Stimulated activated CD8-positive, alpha-beta memory T cell treated with anti-CD3 and anti-CD28 coated beads, Interleukin-4, amount 100 ng/mL, for 24 hours (primary cell): ENCODE measurements around the gene PCBP3.

Experiments
- DNase-seq: peaks from one replicate; pipeline ENCODE4 v3.0.0-alpha.2; 2020; ENCODE audit warnings: low read depth

The PCBP3 gene

DNA sequence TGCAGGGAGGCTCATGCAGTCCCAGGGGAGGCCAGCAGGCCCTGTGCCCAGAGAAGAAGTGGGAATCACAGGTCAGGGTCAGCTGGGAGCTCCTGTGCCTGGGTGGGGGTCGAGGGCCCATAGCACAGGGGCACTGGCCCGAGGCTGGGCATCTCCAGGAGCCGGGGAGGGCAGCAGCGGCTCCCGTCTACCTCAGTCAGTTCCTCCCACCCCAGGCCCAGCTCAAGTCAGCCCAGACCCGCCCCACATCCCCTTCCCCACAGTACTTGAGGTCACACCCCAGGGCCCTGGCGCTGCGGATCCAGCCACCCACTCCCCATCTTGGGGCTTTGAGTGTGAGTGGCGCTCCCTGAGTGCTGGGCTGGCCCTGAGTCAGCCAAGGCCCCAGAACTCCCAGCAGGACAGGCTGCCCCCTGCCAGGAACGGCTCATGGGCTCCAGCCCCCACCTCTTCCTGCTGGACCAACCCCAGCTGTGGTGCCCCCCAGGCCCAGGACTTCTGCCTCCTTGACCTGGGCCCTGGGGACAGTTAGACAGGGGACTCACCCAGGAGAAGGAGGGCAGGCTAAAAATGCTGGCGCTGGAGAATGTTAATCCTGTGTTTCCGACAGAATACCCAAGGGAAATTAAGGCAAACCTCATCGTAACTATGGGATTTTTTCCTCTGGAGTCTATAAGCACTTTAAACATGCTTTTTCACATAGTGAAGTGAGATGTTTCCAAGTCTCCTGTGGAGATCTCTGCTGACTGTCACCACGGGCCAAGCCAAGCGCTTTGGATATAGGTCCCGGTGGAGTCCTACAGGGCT is 269.3 kb downstream of the PCBP3 start:
- no peak for DNase-seq

DNA sequence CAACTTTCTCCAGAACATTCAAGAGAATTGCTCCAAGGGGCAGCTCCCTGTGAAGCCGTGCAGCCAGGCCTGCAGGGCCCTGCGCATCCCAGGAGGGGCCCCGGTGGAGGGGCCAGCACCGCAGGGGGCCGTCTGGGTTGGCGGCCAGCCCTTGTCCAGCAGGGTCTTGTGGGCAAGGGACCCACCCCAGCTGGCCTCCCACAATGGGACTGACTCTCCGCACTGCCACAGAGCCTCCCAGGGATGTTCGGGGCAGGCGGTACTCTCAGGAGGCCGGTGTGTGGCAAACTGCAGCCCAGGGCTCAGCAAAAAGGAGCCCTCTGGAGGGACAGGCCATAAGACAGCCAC is 269.9 kb downstream of the PCBP3 start:
- no peak for DNase-seq

DNA sequence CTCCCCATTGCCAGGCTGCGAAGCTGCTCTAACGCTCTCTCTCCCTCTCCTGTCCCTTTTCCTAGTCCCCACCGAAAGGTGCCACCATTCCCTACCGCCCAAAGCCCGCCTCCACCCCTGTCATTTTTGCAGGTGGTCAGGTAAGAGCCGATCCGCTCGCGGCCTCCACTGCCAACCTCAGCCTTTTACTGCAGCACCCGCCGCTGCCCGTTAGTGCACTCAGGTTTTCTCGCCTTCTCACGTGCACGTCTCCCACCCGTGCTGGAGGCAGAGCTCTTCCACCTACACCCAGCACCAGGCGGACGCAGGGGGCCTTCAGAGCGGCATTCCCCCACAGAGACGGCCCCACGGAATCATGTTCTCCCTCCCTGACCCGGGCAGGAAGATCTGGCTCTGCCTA is 270.4 kb downstream of the PCBP3 start:
- no peak for DNase-seq

DNA sequence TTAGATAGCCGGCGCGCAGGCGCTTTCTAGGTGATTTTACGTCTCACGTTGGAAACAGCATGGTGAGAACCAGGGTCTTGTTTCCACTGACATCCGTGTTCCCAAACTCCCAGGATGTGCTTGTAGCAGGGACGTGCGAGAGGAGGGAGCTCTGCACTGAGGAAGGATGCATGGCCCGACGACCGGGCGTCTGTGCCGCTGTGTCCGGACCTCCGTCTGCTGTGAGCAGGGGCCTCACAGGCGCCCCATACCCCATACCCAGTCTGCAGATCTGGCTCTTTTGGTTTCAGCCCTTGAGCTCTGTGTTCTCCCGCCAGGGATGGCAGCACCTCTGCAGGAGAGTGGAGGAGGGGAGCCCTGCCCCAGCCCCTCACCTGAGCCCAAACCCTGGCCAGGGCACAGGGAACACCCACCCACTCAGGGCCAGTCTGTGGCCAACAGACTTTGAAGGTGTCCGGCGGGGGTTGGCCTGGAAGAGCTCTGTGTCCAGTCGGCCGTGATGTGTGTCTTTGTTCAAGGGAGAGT is 270.9 kb downstream of the PCBP3 start:
- DNase-seq, result no peak

DNA sequence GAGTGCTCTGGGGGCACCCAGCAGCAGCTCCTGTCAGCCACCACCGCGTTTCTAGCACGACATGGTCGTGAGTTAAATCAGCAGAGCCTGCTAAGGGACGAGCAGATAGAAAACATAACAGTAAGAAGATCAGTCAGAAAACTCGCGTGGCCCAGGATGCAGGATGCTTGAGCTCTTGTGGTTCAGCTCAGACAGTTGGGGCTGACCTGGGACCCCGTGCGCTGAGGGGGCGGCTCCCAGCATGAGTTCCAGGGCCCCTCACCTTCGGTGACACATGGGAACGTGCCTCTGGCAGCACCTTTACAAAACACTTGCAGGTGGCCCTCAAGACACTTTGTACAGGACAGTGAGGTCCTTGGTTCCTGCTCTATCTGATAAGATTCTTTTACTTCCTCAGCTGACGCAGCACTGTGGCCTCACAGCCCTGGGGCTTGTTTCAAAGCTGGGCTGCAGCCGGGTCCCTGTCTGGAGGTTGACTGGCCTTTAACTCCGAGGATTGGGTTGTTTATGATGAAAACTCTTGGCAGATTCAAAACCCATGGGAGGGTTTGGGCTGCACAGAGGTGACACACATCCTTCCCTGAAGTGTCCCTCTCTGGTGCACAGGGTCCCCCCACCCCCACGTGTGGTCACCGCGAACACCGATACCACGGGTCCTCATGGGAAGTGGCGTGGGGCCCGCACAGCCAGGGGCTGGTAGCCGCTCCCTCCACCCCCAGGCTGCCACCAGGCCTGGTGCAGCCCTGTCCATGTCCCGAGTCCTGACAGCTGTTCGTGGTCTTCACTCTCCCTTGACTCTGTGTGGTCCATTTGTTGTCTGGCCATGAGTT is 272.7 kb downstream of the PCBP3 start:
- no peak for DNase-seq

DNA sequence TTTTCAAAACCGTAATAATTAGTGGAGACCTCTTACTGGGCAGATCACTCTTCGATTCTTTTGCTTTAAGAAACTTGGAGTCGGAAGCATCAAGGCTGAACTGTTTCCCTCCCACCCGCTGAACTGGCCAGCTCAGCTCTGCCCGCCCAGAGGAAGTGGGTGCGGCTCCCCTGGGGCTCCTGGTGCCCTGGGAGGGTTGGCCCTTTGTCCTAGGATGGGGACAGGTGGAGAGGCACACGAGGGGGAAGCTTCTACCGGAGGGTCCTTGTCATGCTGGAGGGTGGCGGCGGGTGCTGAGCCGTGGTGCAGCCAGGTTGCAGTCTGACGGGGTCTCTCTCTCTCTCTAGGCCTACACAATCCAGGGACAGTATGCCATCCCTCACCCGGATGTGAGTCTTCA is 273.7 kb downstream of the PCBP3 start:
- no peak for DNase-seq

DNA sequence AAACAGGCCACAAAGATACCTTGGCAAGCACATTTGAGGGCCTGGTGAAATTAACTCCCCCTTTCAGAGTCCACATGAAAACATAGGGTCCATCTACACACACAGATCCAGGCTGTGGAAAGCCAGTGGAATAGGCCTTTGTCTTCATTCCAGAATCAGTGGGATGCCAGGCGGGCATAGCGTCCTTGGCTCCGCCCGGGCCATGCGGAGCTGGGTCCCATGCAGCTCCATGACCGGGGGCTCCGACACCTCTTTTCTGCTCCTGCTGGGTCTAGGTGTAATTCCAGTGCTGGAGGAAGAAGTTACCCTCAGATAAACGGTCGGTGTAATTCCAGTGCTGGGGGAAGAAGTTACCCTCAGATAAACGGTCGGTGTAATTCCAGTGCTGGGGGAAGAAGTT is 274.5 kb downstream of the PCBP3 start:
- DNase-seq, result no peak

DNA sequence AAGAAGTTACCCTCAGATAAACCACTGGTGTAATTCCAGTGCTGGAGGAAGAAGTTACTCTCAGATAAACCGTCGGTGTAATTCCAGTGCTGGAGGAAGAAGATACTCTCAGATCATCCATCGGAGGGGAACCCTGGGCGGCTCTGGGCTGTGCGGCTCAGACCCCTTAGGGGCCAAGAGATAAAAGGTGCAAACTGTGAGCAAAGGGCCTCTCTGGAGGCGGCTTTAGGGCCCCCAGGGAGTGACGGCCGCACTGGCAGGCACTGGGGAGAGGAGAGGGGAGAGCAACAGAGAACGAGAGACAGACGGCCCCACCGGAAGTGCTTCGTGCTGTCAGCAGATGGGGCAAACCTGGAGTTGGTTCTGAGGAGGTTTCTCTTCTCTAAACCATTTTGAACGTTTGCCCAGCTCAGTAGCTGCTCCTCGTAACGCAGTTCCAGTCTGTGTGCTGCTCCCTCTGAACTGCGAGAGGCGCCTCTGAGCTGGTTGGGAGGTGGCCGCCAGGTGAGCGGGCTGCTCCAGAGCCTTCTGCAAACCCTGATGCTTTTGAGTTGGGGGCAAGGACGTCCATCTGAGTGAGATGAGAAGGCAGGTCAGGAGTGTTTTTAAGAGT is 275.4 kb downstream of the PCBP3 start:
- no peak for DNase-seq

DNA sequence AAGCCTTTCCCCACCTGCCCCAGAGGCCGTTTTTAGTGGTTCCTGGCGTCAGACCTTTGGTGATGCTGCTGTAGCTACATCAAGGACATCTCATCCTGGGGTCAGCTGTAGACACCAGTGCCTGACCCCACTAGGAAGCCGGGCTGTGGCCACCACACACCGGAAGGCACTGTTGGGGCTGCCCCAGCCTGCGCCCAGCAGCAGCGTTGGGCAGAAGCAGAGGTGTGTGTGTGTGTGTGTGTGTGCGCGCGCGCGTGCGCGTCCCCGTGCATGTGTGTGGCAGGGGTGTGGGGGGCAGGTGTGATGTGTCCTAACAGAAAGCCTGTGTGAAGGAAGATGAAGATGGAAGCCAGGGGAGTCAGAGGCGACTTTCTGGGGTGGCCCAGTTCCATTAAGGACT is 276.1 kb downstream of the PCBP3 start:
- DNase-seq, result no peak

DNA sequence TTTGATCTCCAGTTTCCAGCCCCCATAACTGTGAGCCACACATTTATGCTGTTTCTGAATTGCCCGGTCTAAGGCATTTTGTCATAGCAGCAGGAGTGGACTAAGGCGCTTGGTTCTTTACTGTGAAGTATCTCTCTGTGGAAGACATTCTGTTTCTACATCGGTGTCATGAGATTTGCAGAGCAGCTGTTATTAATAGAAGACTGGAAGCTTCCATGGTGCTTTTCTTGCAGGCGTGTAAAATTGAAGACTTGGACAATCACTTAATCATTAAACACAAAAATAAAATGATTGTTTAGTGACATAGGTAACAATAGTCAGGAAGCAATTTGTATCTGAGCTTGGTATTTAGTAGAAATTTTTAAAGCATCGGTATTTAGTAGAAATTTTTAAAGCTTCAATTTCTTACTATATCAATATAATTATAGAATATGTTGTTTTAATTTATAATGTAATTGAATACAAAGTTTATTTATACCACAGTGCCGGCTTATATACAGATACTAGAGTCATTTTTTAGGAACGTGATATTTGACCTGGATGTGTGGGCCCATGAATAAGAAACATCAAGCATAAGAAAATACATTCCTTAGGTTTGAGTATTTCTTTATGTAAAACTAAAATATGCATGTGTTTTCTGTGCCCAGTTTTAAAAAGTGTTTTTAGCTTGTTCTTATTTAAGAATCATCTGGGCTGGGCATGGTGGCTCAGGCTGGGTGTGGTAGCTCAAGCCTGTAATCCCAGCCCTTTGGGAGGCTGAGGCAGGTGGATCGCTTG is 277.5 kb downstream of the PCBP3 start:
- no peak for DNase-seq

DNA sequence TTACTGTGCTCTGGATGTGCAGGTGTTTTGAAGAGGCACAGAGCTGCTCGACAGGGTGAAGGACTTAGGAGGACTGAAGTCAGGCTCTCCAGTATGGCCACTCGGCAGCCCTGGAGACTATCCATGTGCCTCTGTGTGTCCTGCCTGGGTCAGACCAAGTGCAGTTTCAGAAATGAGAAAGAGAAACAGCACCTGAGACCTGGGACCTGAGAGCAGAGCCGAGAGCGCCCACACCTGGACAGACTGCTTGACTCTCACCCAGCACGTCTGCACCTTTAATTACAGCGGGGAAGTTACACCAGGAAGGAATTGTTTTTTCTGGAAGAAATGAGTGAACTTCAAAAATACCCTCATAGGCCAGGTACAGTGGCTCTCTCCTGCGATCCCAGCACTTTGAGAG is 278.4 kb downstream of the PCBP3 start:
- no peak for DNase-seq

DNA sequence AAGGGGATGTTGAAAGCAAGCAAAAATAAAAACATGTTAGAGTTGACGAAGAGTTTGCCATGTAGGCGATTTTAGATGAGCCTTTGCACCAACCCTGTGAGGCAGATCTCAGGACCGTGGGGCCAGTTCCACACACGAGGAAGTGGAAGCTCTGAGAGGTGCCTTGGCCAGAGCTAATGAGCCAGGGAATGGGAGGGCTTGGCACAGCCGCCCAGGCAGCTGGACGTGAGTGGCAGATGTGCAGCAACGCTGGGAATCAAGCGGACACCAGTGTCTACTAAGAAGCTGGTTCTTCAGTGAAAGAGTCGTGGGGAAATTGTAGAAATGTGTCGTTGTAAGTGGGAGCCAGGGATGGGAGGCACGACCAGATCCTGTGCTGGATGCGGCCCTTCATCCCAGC is 279.1 kb downstream of the PCBP3 start:
- DNase-seq, result no peak

DNA sequence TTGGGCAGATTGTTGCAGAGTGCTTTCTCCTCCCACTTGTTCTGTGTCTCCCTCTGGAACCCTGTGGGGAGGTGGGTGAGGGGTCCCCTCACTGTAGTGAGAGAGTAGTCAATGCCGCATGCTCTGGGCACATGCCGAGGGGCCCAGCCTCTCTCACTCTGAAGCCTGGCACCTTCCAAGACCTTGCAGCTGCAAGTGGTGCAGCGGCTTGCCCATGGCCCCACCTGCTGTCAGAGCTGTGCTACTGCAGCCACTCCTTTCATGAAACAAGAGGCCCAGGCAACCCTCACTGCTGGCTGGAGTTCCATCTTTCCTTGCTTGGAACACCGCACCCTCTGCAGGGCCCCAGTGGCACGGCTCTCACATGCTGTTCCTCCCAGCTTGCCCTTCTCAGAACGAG is 279.6 kb downstream of the PCBP3 start:
- DNase-seq, result peak; percentile 55

DNA sequence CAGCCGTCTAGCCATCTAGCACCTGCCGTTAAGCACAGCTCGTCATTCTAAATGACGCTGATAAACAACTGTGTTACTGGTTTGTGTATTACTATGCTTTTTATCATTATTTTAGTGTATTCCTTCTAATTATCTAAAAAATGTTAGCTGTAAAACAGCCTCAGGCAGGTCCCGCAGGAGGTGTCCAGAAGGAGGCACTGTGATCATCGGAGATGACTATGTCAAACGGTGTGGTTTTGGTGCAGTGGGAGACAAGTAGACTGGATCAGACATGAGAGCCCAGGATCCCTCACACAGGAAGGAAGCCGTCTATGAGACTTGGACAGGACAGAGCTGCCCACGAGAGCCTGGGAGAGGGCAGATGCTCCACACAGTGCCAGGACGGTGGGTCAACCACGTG is 282.8 kb downstream of the PCBP3 start:
- DNase-seq, result no peak

DNA sequence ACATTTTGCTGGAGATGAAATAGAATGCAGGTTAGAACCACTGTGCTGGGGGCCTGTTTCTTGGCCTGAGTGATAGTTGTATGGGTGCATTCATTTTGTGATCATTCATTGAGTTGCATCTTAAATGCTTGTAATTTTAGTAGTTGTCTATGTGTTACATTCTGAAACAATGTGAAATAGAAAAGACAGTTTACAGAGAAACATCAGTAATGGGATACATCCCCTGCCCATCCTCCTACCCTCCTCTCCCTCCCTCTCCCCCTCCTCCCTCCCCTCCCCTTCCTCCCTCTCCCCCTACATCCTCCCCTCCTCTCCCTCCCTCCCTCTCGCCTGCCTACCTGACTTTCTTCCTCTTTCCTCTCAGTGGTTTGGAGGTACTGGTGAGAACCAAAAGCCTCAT is 283.5 kb downstream of the PCBP3 start:
- DNase-seq, result no peak

DNA sequence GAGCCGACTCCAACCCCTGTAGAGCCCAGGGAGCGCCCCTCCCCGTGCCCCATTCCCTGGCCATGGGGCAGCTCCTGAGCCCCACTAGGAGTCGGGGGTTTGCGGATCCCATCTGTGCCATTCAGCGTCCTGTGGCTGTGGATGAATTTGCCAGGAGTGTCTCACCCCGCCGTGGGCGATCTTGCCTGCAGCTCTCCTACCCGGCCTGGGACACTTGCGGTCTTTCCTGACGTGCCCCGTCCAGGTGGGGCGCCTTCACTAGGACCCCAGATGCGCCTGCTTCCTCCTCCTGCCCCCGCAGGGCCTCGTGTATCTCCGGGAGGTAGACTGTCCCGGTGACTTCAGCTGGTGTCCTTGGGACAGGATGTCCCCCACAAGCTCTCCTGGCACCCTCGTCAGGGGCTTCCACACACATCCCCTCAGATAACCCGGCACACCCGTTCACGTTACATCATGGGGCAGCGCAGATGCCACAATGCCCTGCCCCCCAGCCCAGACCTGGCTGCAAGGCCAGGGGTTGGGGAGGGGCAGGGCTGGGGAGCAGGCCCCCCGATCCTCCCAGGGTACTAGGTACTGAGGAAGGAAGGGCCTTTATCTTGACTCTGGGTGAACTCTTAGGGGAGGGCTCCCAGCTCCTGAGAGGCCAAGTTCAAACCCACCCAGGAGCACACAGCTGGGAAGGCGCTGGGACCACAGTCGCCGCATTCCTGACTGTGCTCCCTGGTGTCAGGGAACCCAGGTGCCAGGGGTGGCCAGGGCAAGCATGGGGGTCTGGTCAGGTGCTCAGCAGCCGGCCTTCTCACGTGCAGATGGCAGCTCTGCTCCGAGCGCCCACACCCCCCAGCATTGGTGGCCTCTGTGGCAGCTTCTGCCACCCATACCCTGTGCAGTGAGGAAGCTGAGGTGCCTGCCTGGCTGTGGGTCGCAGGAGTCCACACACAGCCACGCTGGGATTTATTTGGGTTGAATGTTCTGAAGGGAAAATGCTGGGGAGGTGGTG is 284.6 kb downstream of the PCBP3 start:
- DNase-seq, result no peak

DNA sequence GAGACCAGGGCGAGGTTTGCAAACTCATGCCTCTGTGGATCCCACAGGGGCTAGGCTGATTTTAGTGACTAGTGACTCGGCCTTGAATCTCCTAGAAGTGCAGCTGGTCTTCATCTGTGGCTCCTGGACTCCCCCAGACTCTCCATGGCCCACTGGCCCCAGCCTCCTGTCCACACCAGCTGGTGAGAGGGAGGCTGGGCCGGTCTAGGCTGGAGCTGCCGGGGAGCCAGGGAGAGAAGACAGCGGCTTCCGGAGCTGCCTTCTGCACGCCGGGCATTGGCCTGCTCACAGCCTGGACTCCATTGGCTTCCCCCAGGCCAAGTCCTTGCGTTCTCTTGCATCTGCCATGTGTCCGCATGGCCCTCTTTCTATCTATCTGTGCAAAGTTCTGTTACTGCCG is 285.9 kb downstream of the PCBP3 start:
- no peak for DNase-seq

DNA sequence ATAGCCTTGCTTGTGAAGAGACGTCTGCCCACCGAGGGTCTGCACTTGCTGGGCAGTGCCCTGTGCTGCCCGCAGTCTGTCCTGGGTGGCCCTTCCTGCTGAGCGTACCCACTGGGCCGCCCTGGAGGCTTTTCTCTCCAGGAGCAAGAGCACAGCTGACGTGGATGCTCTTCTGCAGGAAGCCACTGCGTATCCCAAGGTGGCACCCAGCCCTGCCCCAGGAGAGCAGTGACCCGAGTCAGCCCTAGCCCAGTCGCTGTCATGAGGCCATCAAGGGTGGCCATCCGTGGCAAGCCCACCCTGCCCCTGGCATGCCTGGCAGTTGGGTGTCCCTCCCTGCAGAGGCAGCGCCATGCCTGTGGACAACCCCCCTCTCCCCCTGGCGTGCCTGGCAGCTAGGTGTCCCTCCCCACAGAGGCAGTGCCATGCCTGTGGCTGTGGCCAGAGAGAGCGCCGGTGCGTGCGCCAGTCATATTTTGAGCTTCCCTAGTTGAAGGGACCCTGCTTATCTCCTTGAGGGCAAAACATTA is 286.8 kb downstream of the PCBP3 start:
- DNase-seq, result no peak

DNA sequence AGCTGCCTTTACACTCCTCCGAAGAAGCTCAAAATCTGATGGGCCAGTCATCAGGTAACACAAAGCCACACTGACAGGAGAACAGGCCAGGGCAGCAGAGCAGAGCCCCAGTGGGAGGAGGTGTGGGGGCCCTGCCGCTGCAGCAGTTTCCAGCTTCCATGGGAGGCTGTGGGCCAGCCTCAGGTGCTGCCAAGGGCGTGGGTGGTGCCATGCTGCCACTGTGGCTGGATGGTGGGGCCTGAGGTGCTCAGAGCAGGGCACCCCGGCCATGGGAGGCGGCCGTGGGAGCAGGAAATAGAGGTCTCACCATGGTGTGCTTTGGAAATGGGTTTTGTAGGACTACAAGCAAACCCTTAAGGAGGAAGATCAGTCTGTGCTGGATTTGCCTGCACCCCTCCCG is 287.3 kb downstream of the PCBP3 start:
- no peak for DNase-seq

DNA sequence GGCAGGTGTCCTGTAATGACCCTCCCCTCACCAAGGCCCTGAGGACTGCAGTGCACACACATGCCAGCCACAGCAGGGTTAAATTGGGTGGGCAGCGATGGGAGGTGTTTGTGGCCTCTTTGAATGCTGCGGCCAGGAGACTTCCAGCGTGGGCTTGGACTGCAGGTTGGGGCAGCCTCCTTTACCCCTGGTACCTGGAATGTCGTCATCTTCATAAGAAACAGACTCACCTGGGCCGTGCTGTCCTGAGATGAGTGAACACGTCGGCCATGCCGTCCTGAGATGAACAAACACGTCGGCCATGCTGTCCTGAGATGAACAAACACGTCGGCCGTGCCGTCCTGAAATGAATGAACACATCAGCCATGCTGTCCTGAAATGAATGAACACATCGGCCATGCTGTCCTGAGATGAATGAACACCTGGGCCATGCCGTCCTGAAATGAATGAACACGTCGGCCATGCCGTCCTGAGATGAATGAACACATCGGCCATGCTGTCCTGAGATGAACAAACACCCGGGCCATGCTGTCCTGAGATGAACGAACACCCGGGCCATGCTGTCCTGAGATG is 288.0 kb downstream of the PCBP3 start:
- no peak for DNase-seq
